ENCODE data around the gene LMNB1.

Gene LMNB1

DNA sequence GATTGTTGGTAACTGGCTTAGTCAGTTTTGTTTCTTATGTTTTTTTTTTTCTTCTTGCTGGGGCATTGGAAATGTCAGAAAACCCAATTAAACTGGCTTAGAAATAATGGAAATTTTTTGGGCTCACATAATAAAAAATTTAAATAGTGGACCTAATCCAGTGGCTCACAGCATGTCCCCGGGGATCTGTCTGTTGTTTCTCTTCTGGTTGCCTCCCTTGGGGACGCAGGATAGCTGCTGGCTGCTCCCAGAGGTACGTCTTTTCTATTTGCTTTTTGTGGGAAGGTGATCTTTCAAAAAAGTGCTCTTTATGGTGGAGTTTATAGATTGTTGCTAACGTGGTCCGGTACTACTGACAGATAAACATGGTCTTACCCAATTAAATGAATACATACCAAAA is 52.2 kb downstream of the LMNB1 start:
- Histone ChIP-seq H3F3A (ENCODE audit: low read depth) (no peaks in the 10 kb centered on the region), H2AFZ (ENCODE audit: low read length) (no peak overlapping the region), H3K9me2 (replicated peaks; ENCODE audit: low read depth, low read length) (no peaks in the 10 kb centered on the region), H3K4me3 (ENCODE audit: low read length, poor library complexity, severe bottlenecking) (no peak overlapping the region), H3K27me3 (ENCODE audit: insufficient read depth, low read length, poor library complexity, severe bottlenecking) (no peaks in the 10 kb centered on the region), H3K4me2 (ENCODE audit: low read depth, low read length, poor library complexity, severe bottlenecking) (no peak overlapping the region), H3K9ac (ENCODE audit: low read depth, low read length, poor library complexity, severe bottlenecking) (no peak overlapping the region), H4K20me1 (ENCODE audit: insufficient read depth, low read length, poor library complexity, severe bottlenecking) (peaks cover 7% of the 10 kb centered on the region), H3K79me2 (ENCODE audit: insufficient read depth, low read length) (0 out of 2 replicates have a peak, but pooled peaks cover 6% of the 10 kb centered on the region), H3K36me3 (ENCODE audit: insufficient read depth, low read length) (peaks cover 90% of the 10 kb centered on the region), H3K4me1 (ENCODE audit: insufficient read depth, low read length, poor library complexity, severe bottlenecking) (no peaks in the 10 kb centered on the region), H3K9me3 (ENCODE audit: insufficient read depth, low read depth, low read length) (no peaks in the 10 kb centered on the region)
- no peak for TF ChIP-seq EZH2phosphoT487 (IDR thresholded peaks at IDR 0.05; ENCODE audit: borderline replicate concordance)
- TF ChIP-seq, protein P1, sequence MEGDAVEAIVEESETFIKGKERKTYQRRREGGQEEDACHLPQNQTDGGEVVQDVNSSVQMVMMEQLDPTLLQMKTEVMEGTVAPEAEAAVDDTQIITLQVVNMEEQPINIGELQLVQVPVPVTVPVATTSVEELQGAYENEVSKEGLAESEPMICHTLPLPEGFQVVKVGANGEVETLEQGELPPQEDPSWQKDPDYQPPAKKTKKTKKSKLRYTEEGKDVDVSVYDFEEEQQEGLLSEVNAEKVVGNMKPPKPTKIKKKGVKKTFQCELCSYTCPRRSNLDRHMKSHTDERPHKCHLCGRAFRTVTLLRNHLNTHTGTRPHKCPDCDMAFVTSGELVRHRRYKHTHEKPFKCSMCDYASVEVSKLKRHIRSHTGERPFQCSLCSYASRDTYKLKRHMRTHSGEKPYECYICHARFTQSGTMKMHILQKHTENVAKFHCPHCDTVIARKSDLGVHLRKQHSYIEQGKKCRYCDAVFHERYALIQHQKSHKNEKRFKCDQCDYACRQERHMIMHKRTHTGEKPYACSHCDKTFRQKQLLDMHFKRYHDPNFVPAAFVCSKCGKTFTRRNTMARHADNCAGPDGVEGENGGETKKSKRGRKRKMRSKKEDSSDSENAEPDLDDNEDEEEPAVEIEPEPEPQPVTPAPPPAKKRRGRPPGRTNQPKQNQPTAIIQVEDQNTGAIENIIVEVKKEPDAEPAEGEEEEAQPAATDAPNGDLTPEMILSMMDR (conservative IDR thresholded peaks at IDR 0.05; ENCODE audit: low read length) = no peak

DNA sequence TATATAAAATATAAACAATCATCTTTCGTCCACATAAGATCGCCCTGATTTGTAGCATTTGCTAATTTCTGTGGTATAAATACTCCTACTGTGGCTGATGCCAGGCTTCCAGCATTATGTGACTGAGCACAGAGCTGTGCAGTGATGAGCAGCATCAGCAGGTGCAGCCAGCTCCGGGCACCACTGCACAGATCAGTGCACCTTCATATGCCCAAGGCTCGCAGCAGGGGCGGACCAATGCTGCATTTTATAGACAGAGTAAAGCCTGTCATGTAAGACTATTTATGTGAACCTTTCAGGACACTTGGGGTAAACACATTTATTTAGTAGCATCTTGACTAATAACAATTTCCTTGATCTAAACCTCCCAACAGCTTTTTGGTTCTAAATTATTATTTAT is 53.1 kb downstream of the LMNB1 start:
- Histone ChIP-seq H3F3A (ENCODE audit: low read depth) (no peaks in the 10 kb centered on the region), H3K9ac (ENCODE audit: low read depth, low read length, poor library complexity, severe bottlenecking) (no peak overlapping the region), H3K4me1 (ENCODE audit: insufficient read depth, low read length, poor library complexity, severe bottlenecking) (no peaks in the 10 kb centered on the region), H3K79me2 (ENCODE audit: insufficient read depth, low read length) (0 out of 2 replicates have a peak, but pooled peaks cover 6% of the 10 kb centered on the region), H2AFZ (ENCODE audit: low read length) (no peak overlapping the region), H3K9me2 (replicated peaks; ENCODE audit: low read depth, low read length) (no peaks in the 10 kb centered on the region), H3K36me3 (ENCODE audit: insufficient read depth, low read length) (peaks cover 92% of the 10 kb centered on the region), H4K20me1 (ENCODE audit: insufficient read depth, low read length, poor library complexity, severe bottlenecking) (peaks cover 7% of the 10 kb centered on the region), H3K4me2 (ENCODE audit: low read depth, low read length, poor library complexity, severe bottlenecking) (no peak overlapping the region), H3K4me3 (ENCODE audit: low read length, poor library complexity, severe bottlenecking) (no peak overlapping the region), H3K9me3 (ENCODE audit: insufficient read depth, low read depth, low read length) (no peaks in the 10 kb centered on the region), H3K27me3 (ENCODE audit: insufficient read depth, low read length, poor library complexity, severe bottlenecking) (no peaks in the 10 kb centered on the region)
- TF ChIP-seq, protein P1 (conservative IDR thresholded peaks at IDR 0.05; ENCODE audit: low read length) = no peak
- no peak for TF ChIP-seq EZH2phosphoT487 (IDR thresholded peaks at IDR 0.05; ENCODE audit: borderline replicate concordance)

DNA sequence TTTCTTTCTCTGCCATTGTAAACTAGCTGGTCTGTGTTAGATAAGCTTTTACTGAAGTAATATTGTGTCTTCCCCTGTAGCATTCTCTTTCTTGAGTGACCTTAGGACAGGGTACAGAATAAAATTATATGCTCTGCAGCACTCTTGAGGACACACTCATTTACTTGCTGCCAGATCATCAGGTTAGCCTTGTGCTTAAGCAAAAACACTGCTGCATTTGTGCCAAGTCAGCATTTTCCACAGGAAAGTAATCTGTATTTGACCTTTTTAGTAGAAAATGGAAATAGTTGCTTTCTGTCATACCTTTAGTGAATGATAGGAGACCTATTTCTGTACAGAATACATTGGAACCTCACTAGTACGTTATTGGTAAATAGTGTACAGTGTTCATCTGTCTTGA is 54.2 kb downstream of the LMNB1 start:
- H3K4me2 ChIP-seq (ENCODE audit: low read depth, low read length, poor library complexity, severe bottlenecking) = no peak overlapping the region
- peaks cover 92% of the 10 kb centered on the region for H3K36me3 ChIP-seq (ENCODE audit: insufficient read depth, low read length)
- peaks cover 7% of the 10 kb centered on the region for H4K20me1 ChIP-seq (ENCODE audit: insufficient read depth, low read length, poor library complexity, severe bottlenecking)

More for the DNA sequence above, 54.2 kb downstream of the LMNB1 start:
- H3K4me3 ChIP-seq (ENCODE audit: low read length, poor library complexity, severe bottlenecking) = no peak overlapping the region
- H3K27me3 ChIP-seq (ENCODE audit: insufficient read depth, low read length, poor library complexity, severe bottlenecking) = no peaks in the 10 kb centered on the region
- no peaks in the 10 kb centered on the region for H3K4me1 ChIP-seq (ENCODE audit: insufficient read depth, low read length, poor library complexity, severe bottlenecking)
- H3K79me2 ChIP-seq (ENCODE audit: insufficient read depth, low read length) = no peaks in the 10 kb centered on the region
- H3F3A ChIP-seq (ENCODE audit: low read depth) = no peaks in the 10 kb centered on the region
- H3K9ac ChIP-seq (ENCODE audit: low read depth, low read length, poor library complexity, severe bottlenecking) = no peak overlapping the region
- no peaks in the 10 kb centered on the region for H3K9me3 ChIP-seq (ENCODE audit: insufficient read depth, low read depth, low read length)
- H3K9me2 ChIP-seq (replicated peaks; ENCODE audit: low read depth, low read length) = no peaks in the 10 kb centered on the region
- TF ChIP-seq, protein P1 (conservative IDR thresholded peaks at IDR 0.05; ENCODE audit: low read length) = no peak
- TF ChIP-seq EZH2phosphoT487 (IDR thresholded peaks at IDR 0.05; ENCODE audit: borderline replicate concordance) = no peak
- no peak overlapping the region for H2AFZ ChIP-seq (ENCODE audit: low read length)

Measured in Loucy (cell line).